ENCODE data around the gene C3orf20. TPM values are rescaled to one million over a fixed set of nuclear protein-coding genes. Genes with fewer than 3 reads are reported as not detected.

Gene C3orf20
- total and polyA plus RNA-seq, 2 of the 13 experiments (the other 11 are each of a cell fraction or from before 2014, with no cell fraction given) = 0.03 to 0.04 TPM

DNA sequence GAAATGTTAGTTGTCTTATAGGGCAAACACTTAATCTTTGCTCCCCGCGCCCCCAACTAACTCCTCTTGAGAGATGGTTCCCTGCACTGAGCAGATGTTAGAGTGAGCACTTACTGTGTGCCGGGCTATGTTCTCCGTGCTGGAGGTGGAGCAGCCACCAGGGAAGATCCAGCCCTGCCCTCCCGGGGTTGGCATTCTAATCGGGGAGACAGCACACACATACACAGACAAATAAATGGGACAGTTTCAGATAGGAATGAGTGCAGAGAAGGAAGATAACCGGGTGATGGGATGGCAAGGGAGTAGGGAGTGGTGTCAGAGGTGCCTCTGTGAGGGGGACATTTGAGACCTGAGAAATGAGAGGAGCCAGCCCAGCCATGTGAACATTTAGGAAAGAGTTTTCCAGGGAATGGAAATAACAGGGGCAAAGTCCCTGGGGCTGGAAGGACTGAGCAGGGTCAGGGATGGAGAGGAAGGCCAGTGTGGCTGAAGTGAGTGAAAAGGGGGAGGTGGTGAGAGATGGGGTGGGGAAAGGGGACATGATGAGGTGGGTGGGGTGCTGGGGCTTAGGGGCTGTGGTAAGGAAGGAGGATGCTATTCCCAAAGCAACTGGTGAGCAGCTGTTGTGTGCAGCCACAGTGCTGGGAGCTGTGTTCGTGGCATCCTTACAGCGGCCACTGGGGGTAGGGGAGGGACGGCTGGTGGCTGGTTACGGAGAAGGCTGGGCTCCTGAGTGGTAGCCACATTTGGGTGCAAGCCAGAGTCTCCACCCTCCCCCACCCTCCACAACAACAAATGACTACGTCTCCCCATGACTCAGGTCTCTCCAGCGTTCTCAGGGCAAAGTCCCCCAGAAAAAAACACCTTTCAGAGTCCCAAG, 128.4 kb downstream of the C3orf20 start:
- peaks cover 43% of the 10 kb centered on the region for H3K4me1 ChIP-seq (ENCODE audit: insufficient read depth, low read length)
- H2AFZ ChIP-seq (ENCODE audit: low read length) = no peak overlapping the region
- H3K9me3 ChIP-seq (ENCODE audit: low read length) = no peaks in the 10 kb centered on the region
- in situ Hi-C loops (cut with HindIII; ENCODE audit: extremely low pct_ligation_motif_present, low pct_unique_long_range_greater_than_20kb) (no loop called here), intact Hi-C loops (cut with micrococcal nuclease; ENCODE audit: unreplicated experiment) (no loop called here)
- H3K79me2 ChIP-seq (ENCODE audit: insufficient read depth, low read length) = no peaks in the 10 kb centered on the region
- peak overlapping the region; percentile 59 for H3K27ac ChIP-seq (ENCODE audit: extremely low read length, insufficient read depth, low read length)
- H3K9ac ChIP-seq (ENCODE audit: insufficient read depth, low read depth, low read length) = peak overlapping the region; percentile 7; the same call in 1 of the 2 replicates
- DNase-seq (ENCODE audit: low spot score) = peak; percentile 78
- ATAC-seq = peak; percentile 79
- peaks cover 0 to 3% of the 10 kb centered on the region in 2 experiments; a peak in 2 of 5 replicates for H3K27me3 ChIP-seq (ENCODE audit: control insufficient read depth in 1 of 2, insufficient read depth in 2 of 2, low read length in 2 of 2)
- H3K4me2 ChIP-seq (ENCODE audit: low read depth, low read length) = peak overlapping the region; percentile 89
- POLR2A ChIA-PET = no interaction called here
- H4K20me1 ChIP-seq (ENCODE audit: insufficient read depth, low read length) = no peaks in the 10 kb centered on the region
- CTCF ChIA-PET (ENCODE audit: low intra/inter-chr PET ratio, low total read pairs) = no interaction called here
- H3K4me3 ChIP-seq (replicated peaks in 1 of 3; ENCODE audit: insufficient read depth in 1 of 3, low read depth in 2 of 3, low read length in 3 of 3) = peak overlapping the region; percentile 1 to 61 (median 38); a peak in 5 of 6 replicates
- no peaks in the 10 kb centered on the region for H3K36me3 ChIP-seq (replicated peaks in 1 of 2; ENCODE audit: control insufficient read depth in 1 of 2, insufficient read depth in 2 of 2, low read length in 2 of 2)
- WGBS (ENCODE audit: low lambda C conversion rate) = 15% methylated on average over 11 of the region's 13 CpGs
- no peak for FAIRE-seq
- BruUV-seq (replicated peaks) = no TSS peak
- TF ChIP-seq, protein P1, sequence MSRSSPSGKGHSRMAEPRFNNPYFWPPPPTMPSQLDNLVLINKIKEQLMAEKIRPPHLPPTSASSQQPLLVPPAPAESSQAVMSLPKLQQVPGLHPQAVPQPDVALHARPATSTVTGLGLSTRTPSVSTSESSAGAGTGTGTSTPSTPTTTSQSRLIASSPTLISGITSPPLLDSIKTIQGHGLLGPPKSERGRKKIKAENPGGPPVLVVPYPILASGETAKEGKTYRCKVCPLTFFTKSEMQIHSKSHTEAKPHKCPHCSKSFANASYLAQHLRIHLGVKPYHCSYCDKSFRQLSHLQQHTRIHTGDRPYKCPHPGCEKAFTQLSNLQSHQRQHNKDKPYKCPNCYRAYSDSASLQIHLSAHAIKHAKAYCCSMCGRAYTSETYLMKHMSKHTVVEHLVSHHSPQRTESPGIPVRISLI (CRISPR knock-in tag; IDR thresholded peaks at IDR 0.05; ENCODE audit: borderline replicate concordance) = peak; percentile 87
- peak; percentile 60; the same call in 1 of the 2 replicates for TF ChIP-seq FOSL2 (CRISPR knock-in tag; IDR thresholded peaks at IDR 0.05)
- peak; percentile 15; the same call in 1 of the 2 replicates for TF ChIP-seq CREB1 (IDR thresholded peaks at IDR 0.05)
- TF ChIP-seq CREB1 (CRISPR knock-in tag; IDR thresholded peaks at IDR 0.05) = no peak
- TF ChIP-seq BCL6 (CRISPR knock-in tag; IDR thresholded peaks at IDR 0.05) = peak; percentile 25; the same call in 1 of the 2 replicates
- TF ChIP-seq, protein P2, sequence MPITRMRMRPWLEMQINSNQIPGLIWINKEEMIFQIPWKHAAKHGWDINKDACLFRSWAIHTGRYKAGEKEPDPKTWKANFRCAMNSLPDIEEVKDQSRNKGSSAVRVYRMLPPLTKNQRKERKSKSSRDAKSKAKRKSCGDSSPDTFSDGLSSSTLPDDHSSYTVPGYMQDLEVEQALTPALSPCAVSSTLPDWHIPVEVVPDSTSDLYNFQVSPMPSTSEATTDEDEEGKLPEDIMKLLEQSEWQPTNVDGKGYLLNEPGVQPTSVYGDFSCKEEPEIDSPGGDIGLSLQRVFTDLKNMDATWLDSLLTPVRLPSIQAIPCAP (CRISPR knock-in tag; IDR thresholded peaks at IDR 0.05; ENCODE audit: low read depth) = no peak
- TF ChIP-seq, protein P3, sequence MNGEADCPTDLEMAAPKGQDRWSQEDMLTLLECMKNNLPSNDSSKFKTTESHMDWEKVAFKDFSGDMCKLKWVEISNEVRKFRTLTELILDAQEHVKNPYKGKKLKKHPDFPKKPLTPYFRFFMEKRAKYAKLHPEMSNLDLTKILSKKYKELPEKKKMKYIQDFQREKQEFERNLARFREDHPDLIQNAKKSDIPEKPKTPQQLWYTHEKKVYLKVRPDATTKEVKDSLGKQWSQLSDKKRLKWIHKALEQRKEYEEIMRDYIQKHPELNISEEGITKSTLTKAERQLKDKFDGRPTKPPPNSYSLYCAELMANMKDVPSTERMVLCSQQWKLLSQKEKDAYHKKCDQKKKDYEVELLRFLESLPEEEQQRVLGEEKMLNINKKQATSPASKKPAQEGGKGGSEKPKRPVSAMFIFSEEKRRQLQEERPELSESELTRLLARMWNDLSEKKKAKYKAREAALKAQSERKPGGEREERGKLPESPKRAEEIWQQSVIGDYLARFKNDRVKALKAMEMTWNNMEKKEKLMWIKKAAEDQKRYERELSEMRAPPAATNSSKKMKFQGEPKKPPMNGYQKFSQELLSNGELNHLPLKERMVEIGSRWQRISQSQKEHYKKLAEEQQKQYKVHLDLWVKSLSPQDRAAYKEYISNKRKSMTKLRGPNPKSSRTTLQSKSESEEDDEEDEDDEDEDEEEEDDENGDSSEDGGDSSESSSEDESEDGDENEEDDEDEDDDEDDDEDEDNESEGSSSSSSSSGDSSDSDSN (CRISPR knock-in tag; IDR thresholded peaks at IDR 0.05) = 0 out of 2 replicates have a peak, but pooled peaks have one; percentile 25
- TF ChIP-seq NCOR1 (IDR thresholded peaks at IDR 0.05; ENCODE audit: borderline replicate concordance, low read length) = peak; percentile 63; the same call in 1 of the 2 replicates
- TF ChIP-seq, protein P4, sequence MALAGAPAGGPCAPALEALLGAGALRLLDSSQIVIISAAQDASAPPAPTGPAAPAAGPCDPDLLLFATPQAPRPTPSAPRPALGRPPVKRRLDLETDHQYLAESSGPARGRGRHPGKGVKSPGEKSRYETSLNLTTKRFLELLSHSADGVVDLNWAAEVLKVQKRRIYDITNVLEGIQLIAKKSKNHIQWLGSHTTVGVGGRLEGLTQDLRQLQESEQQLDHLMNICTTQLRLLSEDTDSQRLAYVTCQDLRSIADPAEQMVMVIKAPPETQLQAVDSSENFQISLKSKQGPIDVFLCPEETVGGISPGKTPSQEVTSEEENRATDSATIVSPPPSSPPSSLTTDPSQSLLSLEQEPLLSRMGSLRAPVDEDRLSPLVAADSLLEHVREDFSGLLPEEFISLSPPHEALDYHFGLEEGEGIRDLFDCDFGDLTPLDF (CRISPR knock-in tag; IDR thresholded peaks at IDR 0.05) = no peak
- TF ChIP-seq NFE2L2 (IDR thresholded peaks at IDR 0.05; ENCODE audit: low read length) = peak; percentile 26; the same call in 1 of the 2 replicates
- TF ChIP-seq TBX2 (CRISPR knock-in tag; IDR thresholded peaks at IDR 0.05; ENCODE audit: borderline replicate concordance) = 0 out of 2 replicates have a peak, but pooled peaks have one; percentile 10
- TF ChIP-seq, protein P5, sequence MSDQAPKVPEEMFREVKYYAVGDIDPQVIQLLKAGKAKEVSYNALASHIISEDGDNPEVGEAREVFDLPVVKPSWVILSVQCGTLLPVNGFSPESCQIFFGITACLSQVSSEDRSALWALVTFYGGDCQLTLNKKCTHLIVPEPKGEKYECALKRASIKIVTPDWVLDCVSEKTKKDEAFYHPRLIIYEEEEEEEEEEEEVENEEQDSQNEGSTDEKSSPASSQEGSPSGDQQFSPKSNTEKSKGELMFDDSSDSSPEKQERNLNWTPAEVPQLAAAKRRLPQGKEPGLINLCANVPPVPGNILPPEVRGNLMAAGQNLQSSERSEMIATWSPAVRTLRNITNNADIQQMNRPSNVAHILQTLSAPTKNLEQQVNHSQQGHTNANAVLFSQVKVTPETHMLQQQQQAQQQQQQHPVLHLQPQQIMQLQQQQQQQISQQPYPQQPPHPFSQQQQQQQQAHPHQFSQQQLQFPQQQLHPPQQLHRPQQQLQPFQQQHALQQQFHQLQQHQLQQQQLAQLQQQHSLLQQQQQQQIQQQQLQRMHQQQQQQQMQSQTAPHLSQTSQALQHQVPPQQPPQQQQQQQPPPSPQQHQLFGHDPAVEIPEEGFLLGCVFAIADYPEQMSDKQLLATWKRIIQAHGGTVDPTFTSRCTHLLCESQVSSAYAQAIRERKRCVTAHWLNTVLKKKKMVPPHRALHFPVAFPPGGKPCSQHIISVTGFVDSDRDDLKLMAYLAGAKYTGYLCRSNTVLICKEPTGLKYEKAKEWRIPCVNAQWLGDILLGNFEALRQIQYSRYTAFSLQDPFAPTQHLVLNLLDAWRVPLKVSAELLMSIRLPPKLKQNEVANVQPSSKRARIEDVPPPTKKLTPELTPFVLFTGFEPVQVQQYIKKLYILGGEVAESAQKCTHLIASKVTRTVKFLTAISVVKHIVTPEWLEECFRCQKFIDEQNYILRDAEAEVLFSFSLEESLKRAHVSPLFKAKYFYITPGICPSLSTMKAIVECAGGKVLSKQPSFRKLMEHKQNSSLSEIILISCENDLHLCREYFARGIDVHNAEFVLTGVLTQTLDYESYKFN (CRISPR knock-in tag; conservative IDR thresholded peaks at IDR 0.05) = peak; percentile 59
- TF ChIP-seq MTA1 (CRISPR knock-in tag; IDR thresholded peaks at IDR 0.05; ENCODE audit: borderline replicate concordance) = peak; percentile 61; the same call in 1 of the 2 replicates

All from HepG2 (cell line).